Colonic mucosa (tissue), 4 donors: ENCODE data around the gene TRIML1. TPM values are rescaled to one million over a fixed set of nuclear protein-coding genes. Genes with fewer than 3 reads are reported as not detected.

ENCODE experiments used
- DNase-seq: peaks from one replicate; pipeline ENCODE4 v3.0.0-alpha.2; 2020
- H3K27ac ChIP-seq: fragments of 200-600 bp; one replicate; pipeline ENCODE4 v1.8.0; 2021
- H3K27me3 ChIP-seq: fragments of 200-600 bp; one replicate; pipeline ENCODE4 v1.8.0; 2021
- H3K36me3 ChIP-seq: fragments of 200-600 bp; one replicate; pipeline ENCODE4 v1.8.0; 2021
- H3K4me1 ChIP-seq: fragments of 200-600 bp; one replicate; pipeline ENCODE4 v1.8.0; 2021; ENCODE audit warnings: mild to moderate bottlenecking
- H3K4me3 ChIP-seq: fragments of 200-600 bp; one replicate; pipeline ENCODE4 v1.8.0; 2021
- H3K9ac ChIP-seq, 2 donors: one replicate each; pipeline ENCODE4 v1.7.0; 2013; ENCODE audit warnings: control low read depth in 2 of 2, low read depth in 2 of 2, low read length in 2 of 2
- H3K9me3 ChIP-seq: fragments of 200-600 bp; one replicate; pipeline ENCODE4 v1.8.0; 2021
- intact Hi-C: fragments of 100-400 bp; cut with DNase I; formaldehyde crosslinking; loops from one replicate; pipeline ENCODE4 v1.14.1; 2022
- total RNA-seq, 2 donors: library from RNA; stranded (reverse); fragmentation: NEBNext Ultra II Directional in 1 of 2; extraction: Animal tissue kit (Norgen Biotek cat#: 25700) in 1 of 2; gene quantifications; one replicate each; pipeline ENCODE4 v1.2.1, GENCODE V29; 2021
- TF ChIP-seq, protein P1 (sequence below): fragments of 200-600 bp; IDR thresholded peaks from one replicate; pipeline ENCODE4 v1.8.0; 2022; ENCODE audit warnings: antibody characterized with exemption, mild to moderate bottlenecking
- donor health status: healthy.
- donor health status: DM: no; HTN: no; CAD: no.
- donor health status: DM: no; HTN: no; CAD: no.

TRIML1 gene
- total RNA-seq, 2 donors from 2014 or later = not detected

GRCh38 chr4:188168726-188169373 is 29.6 kb downstream of the TRIML1 start:
- Histone ChIP-seq H3K27me3 (no peaks in the 10 kb centered on the region), H3K4me3 (no peak overlapping the region), H3K27ac (no peak overlapping the region), H3K9me3 (no peaks in the 10 kb centered on the region), H3K36me3 (no peaks in the 10 kb centered on the region), H3K9ac (no peak overlapping the region), H3K4me1 (no peaks in the 10 kb centered on the region)
- no peak for DNase-seq
- intact Hi-C loops = no loop called here
- TF ChIP-seq, protein P1, sequence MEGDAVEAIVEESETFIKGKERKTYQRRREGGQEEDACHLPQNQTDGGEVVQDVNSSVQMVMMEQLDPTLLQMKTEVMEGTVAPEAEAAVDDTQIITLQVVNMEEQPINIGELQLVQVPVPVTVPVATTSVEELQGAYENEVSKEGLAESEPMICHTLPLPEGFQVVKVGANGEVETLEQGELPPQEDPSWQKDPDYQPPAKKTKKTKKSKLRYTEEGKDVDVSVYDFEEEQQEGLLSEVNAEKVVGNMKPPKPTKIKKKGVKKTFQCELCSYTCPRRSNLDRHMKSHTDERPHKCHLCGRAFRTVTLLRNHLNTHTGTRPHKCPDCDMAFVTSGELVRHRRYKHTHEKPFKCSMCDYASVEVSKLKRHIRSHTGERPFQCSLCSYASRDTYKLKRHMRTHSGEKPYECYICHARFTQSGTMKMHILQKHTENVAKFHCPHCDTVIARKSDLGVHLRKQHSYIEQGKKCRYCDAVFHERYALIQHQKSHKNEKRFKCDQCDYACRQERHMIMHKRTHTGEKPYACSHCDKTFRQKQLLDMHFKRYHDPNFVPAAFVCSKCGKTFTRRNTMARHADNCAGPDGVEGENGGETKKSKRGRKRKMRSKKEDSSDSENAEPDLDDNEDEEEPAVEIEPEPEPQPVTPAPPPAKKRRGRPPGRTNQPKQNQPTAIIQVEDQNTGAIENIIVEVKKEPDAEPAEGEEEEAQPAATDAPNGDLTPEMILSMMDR = no peak

GRCh38 chr4:188171551-188171950 is 32.3 kb downstream of the TRIML1 start:
- intact Hi-C loops = no loop called here

GRCh38 chr4:188175288-188175687 is 36.0 kb downstream of the TRIML1 start:
- Histone ChIP-seq H3K4me3 (no peak overlapping the region), H3K9me3 (no peaks in the 10 kb centered on the region), H3K4me1 (no peaks in the 10 kb centered on the region), H3K9ac (no peak overlapping the region), H3K27me3 (no peaks in the 10 kb centered on the region), H3K27ac (no peak overlapping the region), H3K36me3 (no peaks in the 10 kb centered on the region)
- intact Hi-C loops = no loop called here
- DNase-seq = no peak
- TF ChIP-seq, protein P1 = no peak

More at GRCh38 chr4:188171551-188171950, 32.3 kb downstream of the TRIML1 start:
- TF ChIP-seq, protein P1 = no peak
- no peak overlapping the region for H3K9ac ChIP-seq
- no peaks in the 10 kb centered on the region for H3K9me3 ChIP-seq
- no peak for DNase-seq
- no peak overlapping the region for H3K4me3 ChIP-seq
- H3K4me1 ChIP-seq = no peaks in the 10 kb centered on the region
- H3K27ac ChIP-seq = no peak overlapping the region
- no peaks in the 10 kb centered on the region for H3K27me3 ChIP-seq
- no peaks in the 10 kb centered on the region for H3K36me3 ChIP-seq

GRCh38 chr4:188177997-188178675 is 38.9 kb downstream of the TRIML1 start:
- TF ChIP-seq, protein P1 = no peak
- Histone ChIP-seq H3K27ac (no peak overlapping the region), H3K9me3 (no peaks in the 10 kb centered on the region), H3K4me1 (no peaks in the 10 kb centered on the region), H3K27me3 (no peaks in the 10 kb centered on the region), H3K36me3 (no peaks in the 10 kb centered on the region), H3K9ac (no peak overlapping the region), H3K4me3 (no peak overlapping the region)
- intact Hi-C loops = no loop called here
- no peak for DNase-seq

- no peak overlapping the region for H3K27ac ChIP-seq
- H3K4me1 ChIP-seq = no peaks in the 10 kb centered on the region
- TF ChIP-seq, protein P1 = no peak
- no peak for DNase-seq
- no peaks in the 10 kb centered on the region for H3K36me3 ChIP-seq
- no peaks in the 10 kb centered on the region for H3K9me3 ChIP-seq
- intact Hi-C loops = no loop called here
- no peak overlapping the region for H3K4me3 ChIP-seq
- no peaks in the 10 kb centered on the region for H3K27me3 ChIP-seq
- H3K9ac ChIP-seq = no peak overlapping the region
Observed at GRCh38 chr4:188178806-188179205, 39.6 kb downstream of the TRIML1 start.
